Liver (tissue), 9 donors: Measurements from ENCODE around the gene VAPA. TPM values are rescaled to one million over a fixed set of nuclear protein-coding genes. Genes with fewer than 3 reads are reported as not detected.

Experiments used
- DNase-seq: peaks from one replicate; pipeline ENCODE4 v3.0.0-alpha.2; 2017; ENCODE audit warnings: low spot score
- H3K27ac ChIP-seq, 2 donors: one replicate each; pipeline ENCODE4 v1.7.0; 2013; ENCODE audit warnings: inconsistent platforms in 2 of 2, low read length in 2 of 2, control low read depth in 1 of 2, low read depth in 1 of 2, mild to moderate bottlenecking in 1 of 2
- H3K27me3 ChIP-seq, 4 donors: one replicate each; pipeline versions ENCODE4 v1.6.1 to v1.7.0; 2013; ENCODE audit warnings: low read length in 3 of 4, inconsistent platforms in 1 of 4, mild to moderate bottlenecking in 1 of 4, moderate library complexity in 1 of 4; ENCODE audit not compliant: control insufficient read depth in 4 of 4, insufficient read depth in 4 of 4
- H3K36me3 ChIP-seq, 4 donors: one replicate each; pipeline versions ENCODE4 v1.6.1 to v1.7.0; 2013; ENCODE audit warnings: low read length in 3 of 4, mild to moderate bottlenecking in 3 of 4, low read depth in 1 of 4, moderate library complexity in 1 of 4; ENCODE audit not compliant: control insufficient read depth in 4 of 4, insufficient read depth in 3 of 4
- H3K4me1 ChIP-seq, 4 donors: one replicate each; pipeline versions ENCODE4 v1.6.1 to v1.7.0; 2013; ENCODE audit warnings: low read length in 3 of 4, mild to moderate bottlenecking in 3 of 4, moderate library complexity in 1 of 4; ENCODE audit not compliant: control insufficient read depth in 4 of 4, insufficient read depth in 4 of 4
- H3K4me3 ChIP-seq, 3 donors: one replicate each; pipeline versions ENCODE4 v1.6.1 to v1.7.0; 2013; ENCODE audit warnings: low read length in 3 of 3, control low read depth in 1 of 3, low read depth in 1 of 3, mild to moderate bottlenecking in 1 of 3
- H3K9ac ChIP-seq, 2 donors: one replicate each; pipeline ENCODE4 v1.7.0; 2013; ENCODE audit warnings: low read length in 2 of 2, mild to moderate bottlenecking in 2 of 2, moderate library complexity in 2 of 2, control low read depth in 1 of 2, low read depth in 1 of 2
- H3K9me3 ChIP-seq, 4 donors: one replicate each; pipeline versions ENCODE4 v1.6.1 to v1.7.0; 2013; ENCODE audit warnings: low read length in 3 of 4; ENCODE audit not compliant: control insufficient read depth in 4 of 4
- ATF3 ChIP-seq: IDR thresholded peaks from 2 replicates; pipeline ENCODE4 v1.6.1; 2016; ENCODE audit warnings: antibody characterized with exemption
- CTCF ChIP-seq: fragments of 150-350 bp; IDR thresholded peaks from 2 replicates; pipeline ENCODE4 v1.5.1; 2017; ENCODE audit warnings: improper control_type of control experiment, low read depth, low read length; ENCODE audit not compliant: missing input control
- FOXA1 ChIP-seq: IDR thresholded peaks from 2 replicates; pipeline ENCODE4 v1.6.1; 2016; ENCODE audit warnings: antibody characterized with exemption
- GABPA ChIP-seq, 2 donors: IDR thresholded peaks in 1 of 2; conservative IDR thresholded peaks in 1 of 2; 2 replicates each; pipeline ENCODE4 v1.6.1; 2016; ENCODE audit warnings: antibody characterized with exemption in 2 of 2, mild to moderate bottlenecking in 1 of 2, moderate library complexity in 1 of 2
- HNF4G ChIP-seq: IDR thresholded peaks from 2 replicates; pipeline ENCODE4 v1.6.1; 2016; ENCODE audit warnings: antibody characterized with exemption
- JUND ChIP-seq, 2 donors: IDR thresholded peaks; 2 replicates each; pipeline ENCODE4 v1.6.1; 2016; ENCODE audit warnings: antibody characterized with exemption in 2 of 2
- MAX ChIP-seq: IDR thresholded peaks from 2 replicates; pipeline ENCODE4 v1.6.1; 2016; ENCODE audit warnings: antibody characterized with exemption
- REST ChIP-seq: IDR thresholded peaks from 2 replicates; pipeline ENCODE4 v1.6.1; 2016; ENCODE audit warnings: antibody characterized with exemption, mild to moderate bottlenecking
- ZBTB33 ChIP-seq: IDR thresholded peaks from 2 replicates; pipeline ENCODE4 v1.6.1; 2016; ENCODE audit warnings: antibody characterized with exemption
- WGBS: extraction: QIAGEN DNeasy Blood & Tissue Kit; methylation state at CpG from one replicate; pipeline ENCODE4 v1.1.7; 2013; 5-methylcytosine and 5-hydroxymethylcytosine counted together
- polyA plus RNA-seq, 2 donors: library from polyadenylated mRNA; stranded (reverse) in 1 of 2; unstranded in 1 of 2; fragments of 200-250 nt in 1 of 2; fragments of >200 nt in 1 of 2; fragmentation: Nextera tagmentation in 1 of 2; extraction: Ambion mirVana in 1 of 2; gene quantifications; one replicate each; pipeline versions ENCODE4 v1.2.1 to v1.2.3, GENCODE V29; 2013 to 2015
- total RNA-seq, 2 donors: library from RNA; depleted of rRNA; stranded (reverse); fragments of >200 nt; gene quantifications; one replicate each; pipeline ENCODE4 v1.2.3, GENCODE V29; 2014
- donor health status: healthy.
- donor health status: healthy.
- donor health status: healthy.
- donor health status: healthy.
- donor health status: healthy.

The VAPA gene
- total and polyA plus RNA-seq, 4 donors = 80.7 to 114 (median 91.0) TPM

GRCh38 chr18:9928646-9929259 is 14.9 kb downstream of the VAPA start:
- peaks cover 2 to 21% (median 11%) of the 10 kb centered on the region in 4 donors for H3K4me1 ChIP-seq
- H3K27me3 ChIP-seq = no peaks in the 10 kb centered on the region
- TF ChIP-seq ATF3 (no peak), REST (no peak), MAX (no peak), CTCF (no peak), ZBTB33 (no peak), GABPA (IDR thresholded peaks at IDR 0.05 in 1 of 2, conservative IDR thresholded peaks at IDR 0.05 in 1 of 2) (no peak), JUND (IDR thresholded peaks at IDR 0.05) (no peak)
- DNase-seq = no peak
- H3K9ac ChIP-seq = no peak overlapping the region
- no peak overlapping the region for H3K4me3 ChIP-seq
- H3K36me3 ChIP-seq = peaks cover 0 to 6% (median 0%) of the 10 kb centered on the region in 4 donors
- H3K9me3 ChIP-seq = no peaks in the 10 kb centered on the region
- H3K27ac ChIP-seq = no peak overlapping the region
- 91% methylated on average over 5 of the region's 5 CpGs for WGBS

GRCh38 chr18:9930299-9930884 is 16.6 kb downstream of the VAPA start:
- DNase-seq = no peak
- Histone ChIP-seq H3K27me3 (no peaks in the 10 kb centered on the region), H3K36me3 (peaks cover 0 to 6% (median 0%) of the 10 kb centered on the region in 4 donors), H3K27ac (no peak overlapping the region), H3K4me3 (no peak overlapping the region), H3K9ac (no peak overlapping the region), H3K9me3 (no peaks in the 10 kb centered on the region), H3K4me1 (peaks cover 2 to 18% (median 11%) of the 10 kb centered on the region in 4 donors)
- TF ChIP-seq CTCF = no peak
- no peak for TF ChIP-seq FOXA1
- TF ChIP-seq JUND (IDR thresholded peaks at IDR 0.05) = no peak
- no peak for TF ChIP-seq HNF4G
- TF ChIP-seq ZBTB33 = no peak
- WGBS = 89% methylated on average over 3 of the region's 3 CpGs
